B cell (primary cell): ENCODE data around the gene DLL1. TPM values are rescaled to one million over a fixed set of nuclear protein-coding genes. Genes with fewer than 3 reads are reported as not detected.

Experiments
- ATAC-seq: fragments of 200-7000 bp; cut with Tn5 transposase; one replicate; pipeline ENCODE4 v1.10.0; 2021; ENCODE audit warnings: low read depth, mild to moderate bottlenecking, moderate number of reproducible peaks, moderate library complexity
- CTCF ChIA-PET: fragments of 350-600 bp; sonication (Branson Sonifier 250); formaldehyde crosslinking; loops from one replicate; lab custom pipeline; 2021; ENCODE audit warnings: antibody characterized with exemption, inconsistent platforms; lab: Charles Lee
- POLR2A ChIA-PET: fragments of 350-600 bp; sonication (Branson Sonifier 250); formaldehyde crosslinking; loops from one replicate; lab custom pipeline; 2021; ENCODE audit warnings: antibody characterized with exemption; lab: Charles Lee
- DNase-seq: peaks from one replicate; pipeline ENCODE4 v3.0.0; 2013
- H2AFZ ChIP-seq: 2 replicates; pipeline ENCODE4 v1.6.1; 2012; ENCODE audit warnings: mild to moderate bottlenecking, low read depth, low read length; ENCODE audit not compliant: insufficient read depth, poor library complexity, severe bottlenecking
- H3K27ac ChIP-seq, 2 donors: 1 replicate in 1 of 2; 2 replicates in 1 of 2; pipeline ENCODE4 v1.5.1; 2012 to 2013; ENCODE audit warnings: low read length in 2 of 2, mild to moderate bottlenecking in 2 of 2, moderate library complexity in 1 of 2
- H3K27me3 ChIP-seq, 4 experiments: fragments of 200-600 bp in 1 of 4; sonication (generic) in 1 of 4; replicated peaks in 1 of 4; 1 replicate in 2 of 4; 2 replicates in 2 of 4; pipeline versions ENCODE4 v1.6.1 to v1.7.0; 2013 to 2016; ENCODE audit warnings: low read length in 3 of 4, mild to moderate bottlenecking in 2 of 4, mixed read lengths in 1 of 4, moderate library complexity in 1 of 4; ENCODE audit not compliant: insufficient read depth in 4 of 4, control insufficient read depth in 3 of 4; ENCODE audit errors: control extremely low read depth in 1 of 4
- H3K36me3 ChIP-seq, 2 experiments: replicated peaks in 1 of 2; 1 replicate in 1 of 2; 2 replicates in 1 of 2; pipeline versions ENCODE4 v1.6.1 to v1.7.1; 2013; ENCODE audit warnings: low read length in 1 of 2; ENCODE audit not compliant: insufficient read depth in 2 of 2, control insufficient read depth in 1 of 2; ENCODE audit errors: control extremely low read depth in 1 of 2, extremely low read depth in 1 of 2
- H3K4me1 ChIP-seq, 2 donors: fragments of 200-600 bp in 1 of 2; sonication (generic) in 1 of 2; 1 replicate in 1 of 2; 2 replicates in 1 of 2; pipeline versions ENCODE4 v1.5.1 to v1.6.1; 2013 to 2017; ENCODE audit warnings: low read length in 2 of 2; ENCODE audit not compliant: control insufficient read depth in 2 of 2, insufficient read depth in 2 of 2
- H3K4me2 ChIP-seq: replicated peaks from 2 replicates; pipeline ENCODE3; 2012; ENCODE audit warnings: mild to moderate bottlenecking, low read depth, low read length; ENCODE audit not compliant: poor library complexity, severe bottlenecking
- H3K4me3 ChIP-seq, 5 experiments: fragments of 200-600 bp in 1 of 5; sonication (generic) in 1 of 5; 1 replicate in 3 of 5; 2 replicates in 2 of 5; pipeline versions ENCODE4 v1.5.1 to v1.7.0; 2011 to 2016; ENCODE audit warnings: low read length in 4 of 5, mild to moderate bottlenecking in 4 of 5, low read depth in 2 of 5, control low read depth in 1 of 5, moderate library complexity in 1 of 5; ENCODE audit not compliant: insufficient read depth in 1 of 5; ENCODE audit errors: control extremely low read depth in 1 of 5, extremely low read depth in 1 of 5
- H3K79me2 ChIP-seq: fragments of 200-600 bp; sonication (generic); one replicate; pipeline ENCODE4 v1.6.0; 2016; ENCODE audit warnings: low read length; ENCODE audit not compliant: control insufficient read depth, insufficient read depth
- H3K9ac ChIP-seq: fragments of 200-600 bp; sonication (generic); 2 replicates; pipeline ENCODE4 v1.6.1; 2017; ENCODE audit warnings: mild to moderate bottlenecking, low read length, moderate library complexity
- H3K9me3 ChIP-seq, 3 donors: one replicate each; pipeline versions ENCODE4 v1.6.1 to v1.7.1; 2013; ENCODE audit warnings: low read length in 2 of 3; ENCODE audit not compliant: control insufficient read depth in 2 of 3, insufficient read depth in 1 of 3; ENCODE audit errors: control extremely low read depth in 1 of 3
- H4K20me1 ChIP-seq: 2 replicates; pipeline ENCODE4 v1.6.0; 2012; ENCODE audit warnings: mild to moderate bottlenecking, low read length; ENCODE audit not compliant: insufficient read depth, control insufficient read depth, poor library complexity, severe bottlenecking
- H3K27ac Mint-ChIP-seq: one replicate; pipeline ENCODE4 v1.8.0; 2021; ENCODE audit warnings: mixed read lengths
- H3K27me3 Mint-ChIP-seq: one replicate; pipeline ENCODE4 v1.8.0; 2021; ENCODE audit warnings: mixed read lengths
- H3K4me1 Mint-ChIP-seq: one replicate; pipeline ENCODE4 v1.8.0; 2021; ENCODE audit warnings: mixed read lengths
- H3K4me3 Mint-ChIP-seq: one replicate; pipeline ENCODE4 v1.8.0; 2021; ENCODE audit warnings: mixed read lengths
- H3K9me3 Mint-ChIP-seq: one replicate; pipeline ENCODE4 v1.8.0; 2022; ENCODE audit warnings: mixed read lengths; ENCODE audit not compliant: insufficient read depth
- CTCF ChIP-seq: fragments of 200-600 bp; IDR thresholded peaks from one replicate; pipeline ENCODE4 v1.8.0; 2022; ENCODE audit warnings: antibody characterized with exemption, mild to moderate bottlenecking
- EZH2 ChIP-seq: IDR thresholded peaks from 2 replicates; pipeline ENCODE4 v1.6.1; 2012; ENCODE audit warnings: borderline replicate concordance, low read depth, mild to moderate bottlenecking, moderate library complexity, low read length; ENCODE audit not compliant: insufficient read depth, poor library complexity, severe bottlenecking
- WGBS: methylation state at CpG from one replicate; pipeline ENCODE4 v1.1.5; 2013; ENCODE audit warnings: missing lambda C conversion rate; ENCODE audit not compliant: insufficient coverage; 5-methylcytosine and 5-hydroxymethylcytosine counted together
- intact Hi-C: fragments of 100-400 bp; cut with micrococcal nuclease; formaldehyde crosslinking; loops from one replicate; pipeline ENCODE4 v1.10.0; 2022
- polyA plus RNA-seq: library from polyadenylated mRNA; depleted of rRNA; stranded (reverse); fragments of >200 nt; gene quantifications from 2 replicates; pipeline ENCODE4 v1.2.3, GENCODE V29; 2012
- total RNA-seq, 2 donors: library from RNA; stranded (reverse); fragments of 120-200 nt in 1 of 2; gene quantifications; 1 replicate in 1 of 2; 2 replicates in 1 of 2; pipeline versions ENCODE4 v1.2.3 to v1.2.4, GENCODE V29; 2013 to 2022

Gene DLL1
- total and polyA plus RNA-seq, 2 donors (not counting 1 experiment from before 2014, with no cell fraction given), result 1.6 to 6.8 TPM

- Mint-ChIP-seq H3K9me3 (no peaks in the 10 kb centered on the region), H3K27ac (peak overlapping the region; percentile 66), H3K4me3 (peak overlapping the region; percentile 85), H3K4me1 (peaks cover 32% of the 10 kb centered on the region), H3K27me3 (peaks cover 44% of the 10 kb centered on the region)
- POLR2A ChIA-PET, result no interaction called here
- Histone ChIP-seq H3K9ac (peak overlapping the region; percentile 77), H4K20me1 (no peaks in the 10 kb centered on the region), H3K4me2 (peak overlapping the region; percentile 98), H2AFZ (peak overlapping the region; percentile 75), H3K27ac (no peak overlapping the region), H3K27me3 (peaks cover 0 to 61% (median 35%) of the 10 kb centered on the region in 4 experiments), H3K79me2 (no peaks in the 10 kb centered on the region), H3K9me3 (peaks cover 0 to 19% (median 0%) of the 10 kb centered on the region in 3 donors), H3K4me3 (peak overlapping the region; percentile 7 to 77 (median 68)), H3K4me1 (peaks cover 37 to 42% of the 10 kb centered on the region in 2 donors), H3K36me3 (no peaks in the 10 kb centered on the region)
- TF ChIP-seq EZH2 (no peak), CTCF (no peak)
- 2% methylated on average over 14 of the region's 16 CpGs for WGBS
- intact Hi-C loops, result no loop called here
- DNase-seq (no peak), ATAC-seq (no peak)
- CTCF ChIA-PET, result no interaction called here
These were observed 2.1 kb downstream of the DLL1 start for GRCh38 chr6:170288852-170289179.

- Histone ChIP-seq H3K9ac (no peak overlapping the region), H3K4me2 (peak overlapping the region; percentile 98), H2AFZ (no peak overlapping the region), H3K9me3 (peaks cover 0 to 19% (median 0%) of the 10 kb centered on the region in 3 donors), H3K27ac (no peak overlapping the region), H3K36me3 (no peaks in the 10 kb centered on the region), H3K4me3 (no peak overlapping the region), H4K20me1 (no peaks in the 10 kb centered on the region), H3K4me1 (peaks cover 31 to 36% of the 10 kb centered on the region in 2 donors), H3K79me2 (no peaks in the 10 kb centered on the region), H3K27me3 (peaks cover 0 to 55% (median 33%) of the 10 kb centered on the region in 4 experiments)
- Mint-ChIP-seq H3K27ac (no peak overlapping the region), H3K27me3 (peaks cover 39% of the 10 kb centered on the region), H3K4me3 (peak overlapping the region; percentile 85), H3K9me3 (no peaks in the 10 kb centered on the region), H3K4me1 (peaks cover 26% of the 10 kb centered on the region)
- POLR2A ChIA-PET, result no interaction called here
- 90% methylated on average over 33 of the region's 33 CpGs for WGBS
- no peak for DNase-seq
- intact Hi-C loops, result no loop called here
- no peak for ATAC-seq
- CTCF ChIA-PET, result no interaction called here
- TF ChIP-seq CTCF (no peak), EZH2 (no peak)
These were observed 2.7 kb downstream of the DLL1 start for GRCh38 chr6:170288091-170288631.
